Measurements from ENCODE around the gene CLEC6A. TPM values are rescaled to one million over a fixed set of nuclear protein-coding genes. Genes with fewer than 3 reads are reported as not detected.

CLEC6A gene
- total RNA-seq, 3 donors from 2014 or later (not counting 1 experiment from before 2014, with no cell fraction given): not detected

GRCh38 chr12:8445731-8446130 lies 10.0 kb upstream of the CLEC6A start:
- no peak overlapping the region for H3K27ac ChIP-seq (ENCODE audit: low read length)
- H3K27me3 ChIP-seq (ENCODE audit: control insufficient read depth, insufficient read depth, low read length): no peaks in the 10 kb centered on the region
- Mint-ChIP-seq H3K27me3 (ENCODE audit: low read depth in 2 of 2) (peaks cover 0 to 2% of the 10 kb centered on the region in 2 donors), H3K36me3 (no peaks in the 10 kb centered on the region), H3K4me1 (no peaks in the 10 kb centered on the region), H3K4me3 (no peak overlapping the region), H3K9me3 (no peaks in the 10 kb centered on the region), H3K27ac (no peak overlapping the region)
- no peak for DNase-seq
- no peak for ATAC-seq
- 100% methylated on average over 1 of the region's 2 CpGs for WGBS (ENCODE audit: insufficient coverage)
- H3K9me3 ChIP-seq (ENCODE audit: control insufficient read depth, insufficient read depth, low read length): no peaks in the 10 kb centered on the region
- intact Hi-C loops (cut with micrococcal nuclease): no loop called here
- H3K4me1 ChIP-seq (ENCODE audit: control insufficient read depth, insufficient read depth, low read length): no peaks in the 10 kb centered on the region
- no peak for TF ChIP-seq CTCF (IDR thresholded peaks at IDR 0.05)
- no peaks in the 10 kb centered on the region for H3K36me3 ChIP-seq (ENCODE audit: control insufficient read depth, insufficient read depth, low read length)
- H3K4me3 ChIP-seq (ENCODE audit: low read length): no peak overlapping the region

GRCh38 chr12:8446642-8447547 lies 8.9 kb upstream of the CLEC6A start:
- Histone ChIP-seq H3K27me3 (ENCODE audit: control insufficient read depth, insufficient read depth, low read length) (no peaks in the 10 kb centered on the region), H3K4me1 (ENCODE audit: control insufficient read depth, insufficient read depth, low read length) (no peaks in the 10 kb centered on the region), H3K36me3 (ENCODE audit: control insufficient read depth, insufficient read depth, low read length) (no peaks in the 10 kb centered on the region), H3K9me3 (ENCODE audit: control insufficient read depth, insufficient read depth, low read length) (no peaks in the 10 kb centered on the region), H3K27ac (ENCODE audit: low read length) (no peak overlapping the region), H3K4me3 (ENCODE audit: low read length) (no peak overlapping the region)
- intact Hi-C loops (cut with micrococcal nuclease): no loop called here
- TF ChIP-seq CTCF (IDR thresholded peaks at IDR 0.05): no peak
- H3K9me3 Mint-ChIP-seq: no peaks in the 10 kb centered on the region
- H3K27me3 Mint-ChIP-seq (ENCODE audit: low read depth in 2 of 2): peaks cover 0 to 2% of the 10 kb centered on the region in 2 donors
- H3K4me3 Mint-ChIP-seq: no peak overlapping the region
- ATAC-seq (no peak), DNase-seq (peak in 1 of 2 donors; percentile 1)
- no peak overlapping the region for H3K27ac Mint-ChIP-seq
- 95% methylated on average over 26 of the region's 35 CpGs for WGBS (ENCODE audit: insufficient coverage)
- no peaks in the 10 kb centered on the region for H3K4me1 Mint-ChIP-seq
- no peaks in the 10 kb centered on the region for H3K36me3 Mint-ChIP-seq

- intact Hi-C loops (cut with micrococcal nuclease): no loop called here
- Mint-ChIP-seq H3K27me3 (ENCODE audit: low read depth in 2 of 2) (peaks cover 4 to 7% of the 10 kb centered on the region in 2 donors), H3K4me1 (no peaks in the 10 kb centered on the region), H3K9me3 (no peaks in the 10 kb centered on the region), H3K4me3 (no peak overlapping the region), H3K27ac (no peak overlapping the region), H3K36me3 (no peaks in the 10 kb centered on the region)
- no peak for TF ChIP-seq CTCF (IDR thresholded peaks at IDR 0.05)
- ATAC-seq (no peak), DNase-seq (peak in 1 of 2 donors; percentile 0)
- Histone ChIP-seq H3K27me3 (ENCODE audit: control insufficient read depth, insufficient read depth, low read length) (no peaks in the 10 kb centered on the region), H3K4me1 (ENCODE audit: control insufficient read depth, insufficient read depth, low read length) (no peaks in the 10 kb centered on the region), H3K4me3 (ENCODE audit: low read length) (no peak overlapping the region), H3K9me3 (ENCODE audit: control insufficient read depth, insufficient read depth, low read length) (no peaks in the 10 kb centered on the region), H3K36me3 (ENCODE audit: control insufficient read depth, insufficient read depth, low read length) (no peaks in the 10 kb centered on the region), H3K27ac (ENCODE audit: low read length) (no peak overlapping the region)
- 81% methylated on average over 7 of the region's 7 CpGs for WGBS (ENCODE audit: insufficient coverage)
These were observed 6.4 kb upstream of the CLEC6A start for GRCh38 chr12:8449355-8449859.

Measured in natural killer cell (primary cell).